GM23338 (cell line): ENCODE results near the gene CWC27. TPM values are rescaled to one million over a fixed set of nuclear protein-coding genes. Genes with fewer than 3 reads are reported as not detected.

Source experiments
- ATAC-seq: fragments of 200-7000 bp; cut with Tn5 transposase; 3 replicates; pipeline ENCODE4 v1.9.1; 2020
- DNase-seq: peaks from one replicate; pipeline ENCODE4 v3.0.0-alpha.2; 2015; ENCODE audit warnings: low spot score
- H2AFZ ChIP-seq: fragments of 200-600 bp; sonication (generic); 2 replicates; pipeline ENCODE4 v1.8.0; 2016; ENCODE audit warnings: antibody characterized with exemption, mild to moderate bottlenecking, moderate library complexity
- H3F3A ChIP-seq: fragments of 200-600 bp; sonication (generic); replicated peaks from 2 replicates; pipeline ENCODE4 v1.8.0; 2017; ENCODE audit warnings: antibody characterized with exemption, mixed run types, low read depth
- H3K27ac ChIP-seq: fragments of 200-600 bp; sonication (generic); 2 replicates; pipeline ENCODE4 v1.6.1; 2016; ENCODE audit warnings: low read depth
- H3K27me3 ChIP-seq: fragments of 200-600 bp; sonication (generic); 2 replicates; pipeline ENCODE4 v1.8.0; 2016; ENCODE audit warnings: mild to moderate bottlenecking, mixed run types, moderate library complexity; ENCODE audit not compliant: insufficient read depth
- H3K36me3 ChIP-seq: fragments of 200-600 bp; sonication (generic); 2 replicates; pipeline ENCODE4 v1.8.0; 2016; ENCODE audit warnings: mild to moderate bottlenecking; ENCODE audit not compliant: insufficient read depth
- H3K4me1 ChIP-seq: fragments of 200-600 bp; sonication (generic); 2 replicates; pipeline ENCODE4 v1.8.0; 2016; ENCODE audit warnings: mild to moderate bottlenecking, moderate library complexity; ENCODE audit not compliant: insufficient read depth
- H3K4me2 ChIP-seq: fragments of 200-600 bp; sonication (generic); 2 replicates; pipeline ENCODE4 v1.7.1; 2017; ENCODE audit warnings: mixed run types
- H3K4me3 ChIP-seq: fragments of 200-600 bp; sonication (generic); 2 replicates; pipeline ENCODE4 v1.6.1; 2016; ENCODE audit warnings: mixed run types
- H3K79me2 ChIP-seq: fragments of 200-600 bp; sonication (generic); replicated peaks from 2 replicates; pipeline ENCODE4 v1.8.0; 2017; ENCODE audit warnings: mild to moderate bottlenecking; ENCODE audit not compliant: insufficient read depth
- H3K9me2 ChIP-seq: fragments of 200-600 bp; sonication (generic); 2 replicates; pipeline ENCODE4 v1.8.0; 2017; ENCODE audit not compliant: insufficient read depth
- H4K20me1 ChIP-seq: fragments of 200-600 bp; sonication (generic); replicated peaks from 2 replicates; pipeline ENCODE4 v1.8.0; 2017; ENCODE audit warnings: mild to moderate bottlenecking; ENCODE audit not compliant: insufficient read depth
- H3K27ac Mint-ChIP-seq: 2 replicates; pipeline ENCODE4 v1.8.0; 2020; ENCODE audit warnings: inconsistent platforms, mild to moderate bottlenecking, moderate library complexity, mixed read lengths
- H3K27me3 Mint-ChIP-seq: 3 replicates; pipeline ENCODE4 v1.8.0; 2022; ENCODE audit warnings: low read depth, mild to moderate bottlenecking, moderate library complexity, mixed read lengths, inconsistent platforms; ENCODE audit not compliant: insufficient read depth, poor library complexity
- H3K36me3 Mint-ChIP-seq: 3 replicates; pipeline ENCODE4 v1.8.0; 2021; ENCODE audit warnings: low read depth, mild to moderate bottlenecking, inconsistent platforms, moderate library complexity, mixed read lengths
- H3K4me1 Mint-ChIP-seq: 3 replicates; pipeline ENCODE4 v1.8.0; 2020; ENCODE audit warnings: mild to moderate bottlenecking, inconsistent platforms, mixed read lengths
- H3K4me3 Mint-ChIP-seq: 3 replicates; pipeline ENCODE4 v1.8.0; 2021; ENCODE audit warnings: moderate library complexity, mild to moderate bottlenecking, inconsistent platforms, mixed read lengths
- H3K9me3 Mint-ChIP-seq: 3 replicates; pipeline ENCODE4 v1.8.0; 2020; ENCODE audit warnings: moderate library complexity, mild to moderate bottlenecking, inconsistent platforms, mixed read lengths
- ETS1 ChIP-seq: IDR thresholded peaks from 2 replicates; pipeline ENCODE4 v1.6.1; 2016; ENCODE audit warnings: antibody characterized with exemption
- STAT1 ChIP-seq: IDR thresholded peaks from one replicate; pipeline ENCODE4 v1.6.1; 2016; ENCODE audit warnings: antibody characterized with exemption; ENCODE audit not compliant: unreplicated experiment
- ZNF462 ChIP-seq: fragments of 250-450 bp; sonication (Bioruptor Pico); IDR thresholded peaks from 2 replicates; pipeline ENCODE4 v1.5.0; 2020; ENCODE audit warnings: mild to moderate bottlenecking, moderate library complexity
- polyA plus RNA-seq: library from polyadenylated mRNA; unstranded; fragments of >200 nt; fragmentation: Nextera tagmentation; extraction: Ambion mirVana; gene quantifications from 2 replicates; pipeline ENCODE4 v1.2.1, GENCODE V29; 2016
- total RNA-seq: library from RNA; depleted of rRNA; stranded (reverse); fragments of >200 nt; shearing (Covaris generic); gene quantifications from 2 replicates; pipeline ENCODE4 v1.2.3, GENCODE V29; 2014

The CWC27 gene
- total and polyA plus RNA-seq, 2 experiments from 2014 or later = 27.7 to 115 TPM

- no peaks in the 10 kb centered on the region for H3K79me2 ChIP-seq
- no peak for ATAC-seq
Measured at GRCh38 chr5:65032250-65032649, 263.5 kb downstream of the CWC27 start.

More at GRCh38 chr5:65032250-65032649, 263.5 kb downstream of the CWC27 start:
- H3K4me2 ChIP-seq = no peak overlapping the region
- H3K4me3 Mint-ChIP-seq = no peak overlapping the region
- H3K4me1 ChIP-seq = peaks cover 25% of the 10 kb centered on the region
- H3F3A ChIP-seq = 0 out of 2 replicates have a peak, but pooled peaks cover 3% of the 10 kb centered on the region
- H3K27ac ChIP-seq = no peak overlapping the region
- H3K9me3 Mint-ChIP-seq = no peaks in the 10 kb centered on the region; the same call in 2 of the 3 replicates
- no peaks in the 10 kb centered on the region for H4K20me1 ChIP-seq
- no peak overlapping the region for H3K27ac Mint-ChIP-seq
- H3K4me3 ChIP-seq = no peak overlapping the region
- H3K27me3 ChIP-seq = no peaks in the 10 kb centered on the region
- H2AFZ ChIP-seq = no peak overlapping the region
- TF ChIP-seq ZNF462 = no peak
- no peak for TF ChIP-seq ETS1
- TF ChIP-seq STAT1 = no peak
- peaks cover 24% of the 10 kb centered on the region for H3K4me1 Mint-ChIP-seq
- no peaks in the 10 kb centered on the region; the same call in 2 of the 3 replicates for H3K36me3 Mint-ChIP-seq
- H3K27me3 Mint-ChIP-seq = peaks cover 18% of the 10 kb centered on the region
- H3K36me3 ChIP-seq = no peaks in the 10 kb centered on the region
- DNase-seq = no peak
- H3K9me2 ChIP-seq = peaks cover 16% of the 10 kb centered on the region
